ENCODE measurements around the gene STBD1.
"Not testable (repeated sequence)": the region's sequence is repeated elsewhere in the genome, so short reads cannot be mapped to it uniquely, and the experiment has no call there.

STBD1 gene

DNA sequence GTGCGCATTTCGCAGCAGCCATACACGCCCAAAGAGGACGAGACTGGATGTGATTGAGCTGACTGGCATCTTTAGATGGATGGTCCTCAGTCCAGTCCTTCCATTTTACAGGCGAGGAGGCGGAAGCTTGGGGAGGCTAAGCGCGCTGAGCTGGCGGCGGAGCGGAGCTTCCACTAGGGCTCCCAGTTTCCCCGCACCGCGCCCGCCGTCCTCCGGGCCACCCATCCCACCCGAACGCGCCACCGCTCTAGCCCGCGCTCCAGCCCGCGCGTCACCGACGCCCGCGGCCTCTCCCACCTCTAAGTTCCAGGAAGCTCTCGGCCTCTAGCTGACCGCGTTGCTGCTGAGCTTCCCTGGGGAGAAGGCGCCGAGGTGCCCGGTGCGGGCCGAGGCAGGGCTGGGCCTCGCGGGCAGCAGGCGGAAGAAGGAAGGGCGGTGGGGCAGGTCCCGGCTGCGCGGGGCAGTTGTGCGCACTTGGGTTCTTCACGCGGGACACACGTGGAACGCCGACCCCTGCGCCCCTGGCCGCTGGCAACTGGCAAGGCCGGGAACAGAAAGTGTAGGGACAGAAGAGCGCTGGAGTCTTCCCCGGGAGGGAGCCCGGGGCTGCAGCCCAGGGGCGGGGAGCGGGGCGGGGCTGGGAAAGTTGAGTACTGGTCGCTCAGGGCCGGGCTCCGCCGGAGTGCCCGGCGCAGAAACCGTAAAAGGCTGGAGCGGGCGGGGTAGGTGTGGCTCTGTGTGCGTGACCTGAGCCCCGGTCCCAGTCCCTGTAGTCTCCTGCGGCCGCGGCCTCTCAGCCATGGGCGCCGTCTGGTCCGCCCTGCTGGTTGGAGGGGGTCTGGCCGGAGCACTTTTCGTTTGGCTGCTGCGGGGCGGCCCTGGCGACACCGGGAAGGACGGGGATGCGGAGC is at the start of gene STBD1:
STBD1 (plus strand) TSS at position 763 of the 911 bp plus-strand sequence; CDS start at position 800, 37 bp downstream.
- DNase-seq (ENCODE audit: low spot score), result peak; percentile 66

DNA sequence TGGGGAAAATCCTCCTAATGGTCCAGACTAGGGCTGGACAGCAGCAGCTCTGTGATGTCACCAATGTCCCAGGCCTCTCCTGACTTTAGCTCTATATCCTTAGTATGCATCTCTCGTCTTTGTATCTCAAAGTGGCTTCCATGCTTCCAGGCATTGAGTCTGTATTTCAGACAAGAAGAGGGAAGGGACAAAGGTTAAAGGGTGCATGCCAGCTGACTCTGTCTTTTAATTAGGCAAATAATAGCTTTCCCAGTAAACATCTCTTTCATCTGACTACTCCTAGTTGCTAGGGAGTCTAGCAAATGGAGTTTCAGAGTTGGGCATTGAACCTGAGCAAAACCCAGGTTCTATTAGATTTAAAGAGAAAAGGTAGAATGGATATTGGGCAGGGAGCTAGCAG is 49.6 kb upstream of the STBD1 start:
- no peak for DNase-seq (ENCODE audit: low spot score)

DNA sequence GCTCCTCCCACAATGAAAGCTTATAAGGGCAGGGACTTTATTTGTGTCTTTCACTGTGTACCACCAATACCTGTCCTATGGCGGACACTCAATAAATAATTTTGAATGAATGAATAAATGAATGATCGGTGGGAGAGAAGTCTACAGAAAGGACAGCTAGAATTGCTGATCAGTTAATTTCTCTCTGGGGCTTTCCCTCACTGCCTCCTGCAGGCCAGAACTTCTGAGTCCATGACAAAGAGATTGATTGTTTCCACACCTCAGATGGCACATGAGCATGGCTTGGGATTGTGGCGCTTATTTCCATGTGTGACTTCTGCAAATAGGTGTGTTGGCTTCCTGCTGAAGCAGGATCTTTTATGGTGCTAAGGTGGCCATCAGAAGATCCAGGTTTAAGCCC is 48.7 kb upstream of the STBD1 start:
- DNase-seq (ENCODE audit: low spot score), result no peak

- DNase-seq (ENCODE audit: low spot score), result no peak
These were observed 46.0 kb upstream of the STBD1 start for GRCh38 chr4:76260571-76260970.

DNA sequence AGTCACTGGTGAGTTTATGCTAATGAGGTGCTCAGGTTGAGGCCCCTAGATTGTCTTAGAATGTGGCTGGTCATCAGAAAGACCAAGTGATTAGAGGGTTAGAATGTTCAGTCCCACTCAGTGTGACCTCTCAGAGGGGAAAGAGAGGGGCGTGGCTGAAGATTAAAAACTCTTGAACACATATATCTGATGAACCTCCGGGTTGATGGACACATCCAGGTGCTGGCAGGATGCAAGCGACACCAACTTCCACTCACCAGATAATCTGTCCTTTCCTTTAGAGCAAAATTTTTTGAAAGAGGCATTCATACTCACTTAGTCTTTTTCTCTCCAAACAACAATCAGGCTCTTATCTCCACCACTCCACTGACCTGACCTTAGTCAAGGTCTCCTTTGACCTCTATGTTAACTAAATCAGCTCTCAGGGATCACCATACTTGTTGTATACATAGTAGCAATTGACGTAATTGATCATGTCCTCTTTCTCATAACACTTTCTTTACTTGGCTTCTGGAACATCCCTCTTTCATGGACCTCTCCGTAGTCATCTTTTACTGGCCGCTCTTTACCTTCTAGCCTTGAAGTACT is 40.8 kb upstream of the STBD1 start:
- no peak for DNase-seq (ENCODE audit: low spot score)

DNA sequence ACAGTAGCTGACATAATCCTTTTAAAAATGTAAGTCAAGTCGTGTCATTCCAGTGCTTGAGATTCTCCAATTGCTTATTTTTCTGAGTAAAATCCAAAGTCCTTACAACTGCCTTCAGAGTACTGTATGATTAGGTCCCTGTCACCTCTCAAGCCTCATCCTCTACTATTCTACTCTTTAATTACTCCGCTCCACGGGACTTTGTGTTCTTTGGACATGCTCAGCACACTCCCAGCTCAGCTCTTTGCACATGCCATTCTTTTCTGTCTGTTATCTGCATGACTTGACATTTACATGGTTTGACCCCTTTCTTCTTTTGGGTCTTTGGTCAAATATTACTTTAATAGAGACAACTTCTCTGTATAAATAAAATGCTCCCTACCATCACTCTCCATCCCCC is 39.9 kb upstream of the STBD1 start:
- DNase-seq (ENCODE audit: low spot score), result no peak

DNA sequence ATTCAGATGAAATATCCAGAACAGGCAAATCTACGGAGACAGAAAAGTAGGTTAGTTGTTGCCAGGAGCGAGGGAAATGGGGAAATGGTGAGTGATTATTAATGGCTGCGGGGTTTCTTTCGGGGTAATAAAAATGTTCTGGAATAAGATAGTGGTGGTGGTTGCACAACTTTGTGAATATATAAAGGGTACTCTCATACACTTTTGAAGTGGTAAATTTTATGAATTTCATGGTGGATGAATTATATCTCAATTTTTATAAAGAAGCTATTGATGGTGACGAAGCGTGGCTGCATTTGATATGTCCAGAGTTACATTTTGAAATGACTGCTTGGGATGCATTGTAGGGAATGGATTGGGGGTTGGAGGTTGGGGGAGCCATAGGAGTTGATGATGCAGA is 38.7 kb upstream of the STBD1 start:
- no peak for DNase-seq (ENCODE audit: low spot score)

DNA sequence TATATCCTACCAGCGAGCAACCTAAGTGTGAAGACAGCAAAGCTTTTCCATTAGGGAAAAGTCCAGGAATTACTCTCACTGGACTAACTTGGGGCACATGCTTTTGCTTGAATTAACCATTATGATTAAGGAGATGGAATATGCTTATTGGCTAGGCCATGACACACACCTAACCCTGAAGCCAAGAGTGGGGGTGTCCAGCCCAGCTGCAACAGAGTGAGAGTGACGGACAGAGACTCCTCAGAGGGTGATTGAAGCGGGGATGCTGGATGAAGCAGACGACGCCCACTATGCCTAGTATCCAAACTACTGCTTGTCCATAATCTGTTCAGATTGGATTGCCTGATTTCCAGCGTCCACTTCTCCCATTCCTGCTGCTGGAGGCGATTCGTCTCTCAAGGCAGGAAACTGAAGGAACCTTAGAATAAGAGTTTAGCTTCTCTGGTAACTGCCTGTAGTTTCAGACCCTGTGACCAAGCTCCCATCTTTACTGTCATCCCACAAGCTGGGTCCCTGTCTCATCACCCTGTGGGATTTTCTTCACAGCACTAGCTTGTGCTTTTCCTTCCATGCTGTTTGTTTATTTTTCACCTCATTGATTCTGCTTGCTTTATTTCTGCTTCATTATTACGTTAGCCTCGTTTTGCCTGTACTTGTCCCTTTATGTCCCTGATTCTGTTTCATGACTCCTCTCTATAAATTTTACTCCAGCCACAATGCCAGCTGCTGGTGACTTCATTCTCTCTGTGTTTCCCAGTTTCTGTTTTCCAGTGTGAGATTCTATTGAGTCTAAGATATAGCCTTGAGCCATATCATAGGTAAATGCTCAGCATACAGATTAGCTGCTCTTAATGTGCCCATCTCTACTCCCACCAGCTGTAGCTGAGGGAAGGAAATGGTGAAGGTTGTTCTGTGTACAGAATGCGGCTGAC is 36.0 kb upstream of the STBD1 start:
- DNase-seq (ENCODE audit: low spot score), result no peak

GRCh38 chr4:76271248-76271647 is 35.3 kb upstream of the STBD1 start:
- DNase-seq (ENCODE audit: low spot score), result no peak

DNA sequence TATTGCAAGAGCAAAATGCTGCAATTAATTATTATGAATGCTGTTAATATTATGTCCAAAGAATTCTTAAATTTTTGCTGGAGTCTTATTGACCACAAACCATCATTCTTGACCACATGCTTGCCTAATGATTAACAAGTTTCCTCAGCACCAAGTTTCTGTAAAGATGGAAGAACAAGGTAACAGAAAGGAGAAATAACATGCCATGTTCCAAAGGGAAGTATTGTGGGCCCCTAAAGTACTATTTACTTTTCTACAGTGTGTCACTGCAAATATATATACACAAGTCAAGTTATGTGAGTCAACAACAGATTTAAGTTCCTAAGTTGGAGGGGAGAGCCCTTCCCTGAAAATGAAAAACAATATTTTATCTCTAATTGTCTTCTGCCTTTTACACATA is 34.5 kb upstream of the STBD1 start:
- DNase-seq (ENCODE audit: low spot score), result no peak

DNA sequence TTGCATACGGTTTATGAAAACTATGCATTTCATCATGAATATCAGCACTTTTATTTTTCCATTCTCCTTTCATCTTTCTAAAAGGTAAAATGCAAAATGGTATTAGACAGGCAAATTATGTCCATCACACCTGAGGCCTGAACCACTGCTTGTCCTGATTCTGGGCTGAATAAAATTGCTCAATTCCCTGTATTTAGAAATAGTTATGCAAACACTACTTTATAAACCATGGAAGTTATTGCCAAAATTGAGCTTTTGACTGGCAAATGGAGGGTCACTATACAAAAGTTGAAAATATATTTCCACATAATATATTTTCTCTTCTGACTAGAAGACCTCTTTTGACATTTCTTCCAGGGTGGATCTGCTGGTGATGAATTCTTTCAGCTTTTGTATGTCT is 34.0 kb upstream of the STBD1 start:
- DNase-seq (ENCODE audit: low spot score), result no peak

GRCh38 chr4:76272999-76273398 is 33.5 kb upstream of the STBD1 start:
- no peak for DNase-seq (ENCODE audit: low spot score)

DNA sequence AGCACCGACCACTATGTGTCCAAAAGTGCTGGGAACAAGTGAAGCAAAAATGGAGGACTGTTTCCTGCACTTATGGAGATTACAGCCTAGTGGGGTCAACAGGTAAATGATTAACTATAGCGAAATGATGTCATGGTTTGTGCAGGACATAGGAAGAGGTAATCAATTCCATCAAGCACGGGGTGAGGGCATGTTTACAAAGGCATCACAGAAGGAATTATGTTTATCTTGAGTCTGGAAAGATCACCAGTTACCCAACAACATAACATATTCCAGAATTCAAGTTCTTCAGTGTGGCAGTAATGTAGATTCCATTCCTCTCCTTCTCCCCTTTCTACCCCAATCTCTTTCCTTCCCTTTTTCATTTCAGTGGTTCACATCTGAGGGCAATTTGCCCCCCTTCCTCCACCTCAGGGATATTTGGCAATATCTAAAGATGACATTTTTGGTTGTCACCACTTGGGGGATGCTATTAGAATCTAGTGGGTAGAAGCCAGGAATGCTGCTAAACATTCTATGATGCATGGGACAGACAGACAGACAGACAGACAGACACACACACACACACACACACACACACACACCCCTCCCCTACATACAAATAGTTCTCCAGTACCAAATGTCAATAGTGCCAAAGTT is 30.9 kb upstream of the STBD1 start:
- no peak for DNase-seq (ENCODE audit: low spot score)

DNA sequence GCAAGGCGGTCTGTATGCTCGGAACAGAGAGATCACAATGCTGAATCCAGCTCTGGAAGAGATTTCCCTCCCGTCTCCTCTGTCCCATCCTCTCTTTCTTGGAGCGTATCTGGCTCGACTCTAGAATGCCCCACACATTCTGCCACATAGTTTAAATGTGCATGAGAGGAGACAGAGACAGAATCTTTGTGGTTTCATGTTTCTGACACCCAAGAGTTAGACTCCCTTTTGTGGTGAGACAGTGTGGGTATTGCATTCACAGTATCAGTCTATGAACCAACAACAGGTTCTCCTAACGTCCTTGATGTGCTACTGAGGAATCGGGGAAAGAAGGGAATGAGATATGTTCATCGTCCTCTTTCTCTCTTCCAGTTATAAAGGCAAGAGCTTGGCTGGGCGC is 29.7 kb upstream of the STBD1 start:
- DNase-seq (ENCODE audit: low spot score), result no peak

GRCh38 chr4:76277667-76278066 is 28.9 kb upstream of the STBD1 start:
- no peak for DNase-seq (ENCODE audit: low spot score)

- no peak for DNase-seq (ENCODE audit: low spot score)
These were observed 27.9 kb upstream of the STBD1 start for GRCh38 chr4:76278583-76278982.

DNA sequence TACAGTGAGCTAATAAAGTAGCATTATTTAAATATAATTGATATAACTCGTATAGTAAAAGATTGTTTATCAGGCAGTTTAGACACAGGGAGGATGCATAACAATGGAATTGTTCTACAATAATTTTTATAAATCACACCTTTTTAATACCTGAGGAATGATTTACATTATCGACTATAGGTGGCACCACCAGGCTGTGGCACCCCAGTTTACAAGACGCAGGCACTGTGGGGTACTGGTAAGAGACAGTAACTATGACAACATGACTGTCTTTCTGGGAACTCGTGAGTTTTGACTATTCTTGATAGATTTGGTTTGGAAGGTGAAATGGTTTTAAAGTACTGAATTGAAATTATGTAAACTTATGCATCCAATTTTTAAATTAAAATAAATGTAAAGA is 27.1 kb upstream of the STBD1 start:
- no peak for DNase-seq (ENCODE audit: low spot score)

DNA sequence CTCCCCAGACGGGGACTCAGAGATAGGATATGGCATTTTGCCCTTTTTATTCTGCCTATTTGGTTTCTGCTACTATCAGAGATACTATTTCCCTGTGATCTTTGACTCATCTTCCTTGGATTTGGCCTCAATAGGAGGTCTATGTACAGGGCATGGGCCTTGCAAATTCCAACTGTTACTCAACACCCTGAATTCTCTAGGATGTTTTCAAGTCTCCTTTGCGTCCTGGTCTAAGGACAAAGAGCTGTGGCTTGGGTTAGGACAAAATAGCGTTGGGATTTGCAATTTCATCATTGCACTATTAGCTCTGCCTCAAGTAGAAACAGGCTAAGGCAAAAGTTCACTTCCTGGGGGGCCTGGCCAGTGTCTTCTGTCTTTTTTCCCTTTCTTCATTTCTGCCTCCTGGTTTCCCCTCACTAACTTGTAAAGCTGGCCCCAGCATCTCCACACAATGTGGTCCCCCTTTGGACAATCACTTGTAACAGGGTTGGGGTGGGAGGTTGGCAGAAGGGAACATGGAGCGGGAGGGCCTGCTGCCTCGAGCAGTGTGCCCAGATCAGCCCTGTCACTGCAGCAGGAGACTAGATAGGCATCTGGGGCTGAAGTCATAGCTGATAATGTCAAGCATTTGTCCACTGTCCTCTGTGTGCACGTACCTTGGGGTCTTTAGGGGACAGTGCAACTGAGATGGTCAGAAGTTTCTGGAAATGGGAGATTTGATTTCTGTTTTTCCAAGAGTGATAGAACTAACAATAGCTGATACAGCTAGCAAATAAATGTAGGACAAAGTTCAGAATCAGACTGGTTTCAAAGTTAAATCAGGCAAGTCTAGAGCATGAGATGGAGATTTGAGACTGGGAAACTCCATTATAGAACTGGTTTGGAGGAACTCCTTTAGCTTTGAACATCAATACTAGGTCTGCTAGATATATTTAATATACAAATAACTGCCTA is 25.8 kb upstream of the STBD1 start:
- DNase-seq (ENCODE audit: low spot score), result no peak

GRCh38 chr4:76281594-76281993 is 24.9 kb upstream of the STBD1 start:
- DNase-seq (ENCODE audit: low spot score), result not testable (repeated sequence)

- no peak for DNase-seq (ENCODE audit: low spot score)
These were observed 23.4 kb upstream of the STBD1 start for GRCh38 chr4:76282941-76283689.
